Cardiac muscle cell (in vitro differentiated cells and primary cell): ENCODE data around the gene MAGOH. TPM values are rescaled to one million over a fixed set of nuclear protein-coding genes. Genes with fewer than 3 reads are reported as not detected.

Experiments
- DNase-seq, 2 donors: peaks; one replicate each; pipeline versions ENCODE4 v3.0.0 to v3.0.0-alpha.2; 2010 to 2017; ENCODE audit warnings: low read depth in 1 of 2, low spot score in 1 of 2
- H3K27ac ChIP-seq: fragments of 200-600 bp; sonication (generic); 2 replicates; pipeline ENCODE4 v1.5.1; 2016
- H3K27me3 ChIP-seq: fragments of 200-600 bp; sonication (generic); 2 replicates; pipeline ENCODE4 v1.6.0; 2016; ENCODE audit warnings: control low read depth
- H3K36me3 ChIP-seq: fragments of 200-600 bp; sonication (generic); 2 replicates; pipeline ENCODE4 v1.5.1; 2016; ENCODE audit warnings: control low read depth
- H3K4me1 ChIP-seq: fragments of 200-600 bp; sonication (generic); 2 replicates; pipeline ENCODE4 v1.8.1; 2017; ENCODE audit warnings: low read depth, mild to moderate bottlenecking, mixed run types
- H3K4me3 ChIP-seq: fragments of 200-600 bp; sonication (generic); 2 replicates; pipeline ENCODE4 v1.5.1; 2016; ENCODE audit warnings: mild to moderate bottlenecking
- H3K9me3 ChIP-seq: fragments of 200-600 bp; sonication (generic); 2 replicates; pipeline ENCODE4 v1.5.1; 2017; ENCODE audit warnings: low read depth, mild to moderate bottlenecking, control low read depth
- polyA plus RNA-seq: library from polyadenylated mRNA; unstranded; fragments of >200 nt; fragmentation: Nextera tagmentation; extraction: Ambion mirVana; gene quantifications from 2 replicates; pipeline ENCODE4 v1.2.1, GENCODE V29; 2016
- total RNA-seq: library from RNA; depleted of rRNA; stranded (reverse); fragments of >200 nt; gene quantifications from 2 replicates; pipeline ENCODE4 v1.2.3, GENCODE V29; 2016
- TF ChIP-seq, protein P1 (sequence below): IDR thresholded peaks from 2 replicates; pipeline ENCODE4 v1.5.1; 2012; ENCODE audit warnings: low read depth, mild to moderate bottlenecking, low read length

Gene MAGOH
- total and polyA plus RNA-seq, 2 experiments from 2014 or later, result 24.6 to 36.6 TPM

DNA sequence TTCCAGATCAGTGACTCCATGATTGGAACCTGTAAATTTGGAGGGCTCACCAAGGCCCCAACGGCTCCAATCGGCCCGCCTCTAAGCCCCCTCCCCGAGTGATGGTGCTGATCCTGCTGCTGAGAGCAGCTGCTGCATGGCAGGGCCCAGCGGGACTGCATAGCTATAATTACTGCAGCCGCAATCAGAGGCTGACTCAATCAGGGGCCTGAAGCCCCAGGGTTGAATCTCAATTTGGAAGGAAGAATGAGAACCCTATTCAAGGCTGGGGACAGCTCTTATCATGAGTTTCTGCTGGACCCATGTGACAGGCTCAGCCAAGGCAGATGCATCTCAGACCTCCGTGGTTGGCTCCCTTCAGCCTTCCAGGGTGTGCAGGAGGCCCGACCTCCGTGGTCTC, 42.8 kb upstream of the MAGOH start:
- no peak for DNase-seq
- Histone ChIP-seq H3K27ac (no peak overlapping the region), H3K36me3 (no peaks in the 10 kb centered on the region), H3K27me3 (no peaks in the 10 kb centered on the region), H3K4me1 (peaks cover 20% of the 10 kb centered on the region), H3K4me3 (no peak overlapping the region), H3K9me3 (no peaks in the 10 kb centered on the region)
- TF ChIP-seq, protein P1, sequence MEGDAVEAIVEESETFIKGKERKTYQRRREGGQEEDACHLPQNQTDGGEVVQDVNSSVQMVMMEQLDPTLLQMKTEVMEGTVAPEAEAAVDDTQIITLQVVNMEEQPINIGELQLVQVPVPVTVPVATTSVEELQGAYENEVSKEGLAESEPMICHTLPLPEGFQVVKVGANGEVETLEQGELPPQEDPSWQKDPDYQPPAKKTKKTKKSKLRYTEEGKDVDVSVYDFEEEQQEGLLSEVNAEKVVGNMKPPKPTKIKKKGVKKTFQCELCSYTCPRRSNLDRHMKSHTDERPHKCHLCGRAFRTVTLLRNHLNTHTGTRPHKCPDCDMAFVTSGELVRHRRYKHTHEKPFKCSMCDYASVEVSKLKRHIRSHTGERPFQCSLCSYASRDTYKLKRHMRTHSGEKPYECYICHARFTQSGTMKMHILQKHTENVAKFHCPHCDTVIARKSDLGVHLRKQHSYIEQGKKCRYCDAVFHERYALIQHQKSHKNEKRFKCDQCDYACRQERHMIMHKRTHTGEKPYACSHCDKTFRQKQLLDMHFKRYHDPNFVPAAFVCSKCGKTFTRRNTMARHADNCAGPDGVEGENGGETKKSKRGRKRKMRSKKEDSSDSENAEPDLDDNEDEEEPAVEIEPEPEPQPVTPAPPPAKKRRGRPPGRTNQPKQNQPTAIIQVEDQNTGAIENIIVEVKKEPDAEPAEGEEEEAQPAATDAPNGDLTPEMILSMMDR, result no peak

DNA sequence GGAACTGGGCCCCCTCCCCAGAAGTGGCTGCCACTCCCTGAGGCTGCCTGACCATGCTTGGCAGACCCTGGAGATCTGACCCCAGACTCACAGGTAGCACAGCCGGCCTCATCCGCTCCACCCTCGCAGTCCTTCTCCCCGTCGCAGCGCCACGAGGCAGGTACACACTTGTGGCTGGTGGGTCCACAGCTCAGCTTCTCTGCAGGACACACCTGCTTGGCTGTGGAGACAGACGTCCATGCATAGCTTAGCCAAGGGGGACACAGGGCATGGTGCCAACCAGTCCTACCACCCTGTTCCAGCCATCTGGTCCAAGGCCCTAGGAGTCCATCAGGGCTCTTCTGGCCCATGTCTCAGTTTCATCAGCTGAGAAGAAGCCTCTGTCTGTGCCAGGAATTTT, 42.2 kb upstream of the MAGOH start:
- Histone ChIP-seq H3K27me3 (no peaks in the 10 kb centered on the region), H3K4me3 (no peak overlapping the region), H3K27ac (no peak overlapping the region), H3K36me3 (no peaks in the 10 kb centered on the region), H3K9me3 (no peaks in the 10 kb centered on the region), H3K4me1 (peaks cover 14% of the 10 kb centered on the region)
- TF ChIP-seq, protein P1, result no peak
- no peak for DNase-seq

DNA sequence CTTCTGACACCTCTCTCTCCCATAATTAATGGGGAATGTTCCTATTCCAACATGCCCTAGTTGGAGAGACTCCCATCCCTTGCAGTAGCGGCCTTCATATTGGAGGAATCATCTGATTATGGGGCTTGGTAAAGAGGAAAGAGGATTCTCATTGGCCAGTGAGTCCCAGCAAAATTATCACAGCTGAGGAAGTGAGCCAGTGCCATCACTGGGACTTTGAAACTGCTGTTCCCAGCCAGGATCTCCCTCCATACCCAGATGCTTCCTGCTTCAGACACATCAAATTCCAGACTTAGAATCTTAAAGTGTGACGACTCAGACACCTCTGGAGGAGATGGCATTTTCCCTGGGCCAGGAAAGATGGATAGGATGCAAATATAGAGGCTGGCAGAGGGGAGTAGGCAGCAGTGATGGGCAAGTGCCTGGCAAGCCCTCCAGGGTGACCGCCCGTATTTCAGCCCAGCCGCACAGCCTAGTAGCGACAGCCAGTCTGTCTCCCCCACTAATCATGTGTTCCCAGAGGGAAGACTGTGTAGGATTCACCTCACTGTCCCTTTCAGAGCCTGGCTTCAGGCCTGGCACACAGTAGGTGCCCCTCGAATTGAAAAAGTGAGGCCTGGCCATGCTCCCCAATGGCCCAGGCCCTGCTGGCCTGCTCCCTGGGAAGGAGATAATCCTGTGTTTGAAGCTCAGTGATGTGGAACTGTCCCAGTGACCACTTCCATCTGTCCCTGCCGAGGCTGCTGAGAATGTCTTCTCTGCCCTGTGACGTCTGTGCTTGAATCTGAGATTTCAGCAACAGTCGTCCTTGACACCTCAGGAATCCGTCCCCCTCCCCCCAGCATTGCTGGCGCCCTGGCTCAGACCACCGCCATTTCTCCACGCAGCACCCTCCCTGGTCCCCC, 41.2 kb upstream of the MAGOH start:
- no peak for DNase-seq
- no peak overlapping the region for H3K27ac ChIP-seq
- H3K9me3 ChIP-seq, result no peaks in the 10 kb centered on the region
- H3K27me3 ChIP-seq, result no peaks in the 10 kb centered on the region
- TF ChIP-seq, protein P1, result no peak
- no peak overlapping the region for H3K4me3 ChIP-seq
- H3K36me3 ChIP-seq, result no peaks in the 10 kb centered on the region
- peaks cover 4% of the 10 kb centered on the region for H3K4me1 ChIP-seq

DNA sequence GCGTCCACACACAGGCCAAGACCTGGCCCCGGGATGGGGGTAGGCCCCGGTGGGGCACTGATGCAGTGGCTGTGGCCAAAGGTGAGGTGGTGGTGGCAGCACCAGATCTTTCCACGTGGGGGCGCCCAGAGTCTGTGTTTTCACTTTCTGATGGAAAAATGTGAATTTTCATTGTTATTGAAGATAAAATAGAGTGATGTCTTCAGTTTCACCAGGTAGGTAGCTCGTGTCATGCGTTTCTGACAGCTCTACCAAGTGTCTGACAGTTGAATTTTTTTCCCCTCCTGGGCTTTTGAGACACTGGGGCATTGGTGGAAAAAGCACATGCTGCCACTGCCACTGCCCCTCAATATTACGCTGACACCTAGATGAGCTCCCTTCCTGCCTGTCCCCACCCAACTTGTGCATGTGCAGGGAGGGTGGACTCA, 40.0 kb upstream of the MAGOH start:
- DNase-seq, result peak in 1 of 2 donors; percentile 40
- no peaks in the 10 kb centered on the region for H3K4me1 ChIP-seq
- H3K9me3 ChIP-seq, result no peaks in the 10 kb centered on the region
- H3K36me3 ChIP-seq, result no peaks in the 10 kb centered on the region
- H3K4me3 ChIP-seq, result no peak overlapping the region
- no peak overlapping the region for H3K27ac ChIP-seq
- no peaks in the 10 kb centered on the region for H3K27me3 ChIP-seq
- TF ChIP-seq, protein P1, result peak; percentile 84

DNA sequence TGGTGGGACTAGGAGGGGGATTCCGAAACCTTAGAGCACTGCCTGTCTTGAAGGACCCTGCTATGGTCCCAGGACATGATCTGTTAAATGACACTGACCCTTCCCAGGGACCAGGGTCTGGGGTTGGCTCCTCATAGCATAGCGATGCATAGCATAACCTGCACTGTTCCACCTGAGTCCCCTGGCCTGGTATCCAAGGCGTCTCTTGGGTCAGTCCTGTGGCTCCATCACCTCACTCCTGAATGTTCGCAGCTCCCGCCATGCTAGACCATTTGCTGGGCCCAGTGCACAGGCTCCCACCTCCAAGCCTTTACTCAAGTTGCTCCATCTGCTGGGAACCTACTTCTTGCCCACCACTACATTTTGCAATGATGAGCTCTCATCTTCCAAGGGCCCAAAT, 39.0 kb upstream of the MAGOH start:
- Histone ChIP-seq H3K36me3 (no peaks in the 10 kb centered on the region), H3K4me1 (no peaks in the 10 kb centered on the region), H3K4me3 (no peak overlapping the region), H3K9me3 (no peaks in the 10 kb centered on the region), H3K27me3 (no peaks in the 10 kb centered on the region), H3K27ac (no peak overlapping the region)
- TF ChIP-seq, protein P1, result no peak
- no peak for DNase-seq
